ENCODE results near the gene ZNF831. TPM values are rescaled to one million over a fixed set of nuclear protein-coding genes. Genes with fewer than 3 reads are reported as not detected.

The ZNF831 gene
- polyA plus RNA-seq (2012; ENCODE audit: insufficient read depth, insufficient read length, low read depth): not detected

DNA sequence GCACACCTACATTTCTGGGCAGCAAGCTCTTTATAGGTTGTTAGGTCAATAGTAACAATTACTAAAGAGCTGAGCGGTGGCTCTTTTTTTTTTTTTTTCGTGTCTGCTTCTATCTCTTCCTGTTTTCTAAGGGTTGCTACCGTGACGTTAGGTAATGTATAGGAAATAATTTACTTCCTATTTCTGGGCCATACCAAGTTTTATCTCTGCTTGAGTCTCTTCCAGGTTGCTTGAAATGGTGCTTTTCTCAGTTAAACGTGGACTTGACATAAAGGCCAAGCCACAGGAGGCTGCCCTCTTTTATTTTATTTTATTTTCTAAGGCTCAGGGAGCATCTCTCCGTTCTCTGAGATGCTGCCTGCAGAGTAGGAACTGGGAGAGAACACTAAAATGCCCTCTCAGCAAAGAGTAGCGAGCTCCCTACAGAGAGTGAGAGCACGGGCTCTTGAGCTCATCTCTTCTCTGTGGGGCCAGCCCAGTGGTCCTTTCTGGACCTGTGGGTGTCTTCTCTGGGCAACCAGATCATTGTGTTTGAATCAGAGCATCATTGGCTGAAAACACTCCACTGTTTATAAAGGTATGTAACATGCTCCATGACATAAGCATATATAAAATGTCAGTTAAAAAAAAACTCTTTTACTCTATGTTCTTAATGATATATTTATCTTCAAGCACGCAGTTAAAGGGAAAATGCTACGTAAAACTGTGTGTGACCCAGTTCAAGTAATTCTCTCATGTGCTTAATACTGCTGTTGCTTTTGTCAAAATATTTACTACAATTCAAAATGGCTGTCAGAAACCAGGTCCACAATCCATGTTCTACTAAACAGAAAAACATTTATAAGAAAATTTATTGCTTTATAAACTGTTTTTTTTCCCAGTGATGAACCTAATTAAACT is at the start of gene ZNF831:
TSS of gene ZNF831 (plus strand) at position 191 of the 900 bp plus-strand sequence. CDS start 27,199 bp downstream, outside the sequence.
- no peak for DNase-seq
- TF ChIP-seq, protein P1, sequence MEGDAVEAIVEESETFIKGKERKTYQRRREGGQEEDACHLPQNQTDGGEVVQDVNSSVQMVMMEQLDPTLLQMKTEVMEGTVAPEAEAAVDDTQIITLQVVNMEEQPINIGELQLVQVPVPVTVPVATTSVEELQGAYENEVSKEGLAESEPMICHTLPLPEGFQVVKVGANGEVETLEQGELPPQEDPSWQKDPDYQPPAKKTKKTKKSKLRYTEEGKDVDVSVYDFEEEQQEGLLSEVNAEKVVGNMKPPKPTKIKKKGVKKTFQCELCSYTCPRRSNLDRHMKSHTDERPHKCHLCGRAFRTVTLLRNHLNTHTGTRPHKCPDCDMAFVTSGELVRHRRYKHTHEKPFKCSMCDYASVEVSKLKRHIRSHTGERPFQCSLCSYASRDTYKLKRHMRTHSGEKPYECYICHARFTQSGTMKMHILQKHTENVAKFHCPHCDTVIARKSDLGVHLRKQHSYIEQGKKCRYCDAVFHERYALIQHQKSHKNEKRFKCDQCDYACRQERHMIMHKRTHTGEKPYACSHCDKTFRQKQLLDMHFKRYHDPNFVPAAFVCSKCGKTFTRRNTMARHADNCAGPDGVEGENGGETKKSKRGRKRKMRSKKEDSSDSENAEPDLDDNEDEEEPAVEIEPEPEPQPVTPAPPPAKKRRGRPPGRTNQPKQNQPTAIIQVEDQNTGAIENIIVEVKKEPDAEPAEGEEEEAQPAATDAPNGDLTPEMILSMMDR (IDR thresholded peaks at IDR 0.05; ENCODE audit: low read depth, low read length): no peak

DNA sequence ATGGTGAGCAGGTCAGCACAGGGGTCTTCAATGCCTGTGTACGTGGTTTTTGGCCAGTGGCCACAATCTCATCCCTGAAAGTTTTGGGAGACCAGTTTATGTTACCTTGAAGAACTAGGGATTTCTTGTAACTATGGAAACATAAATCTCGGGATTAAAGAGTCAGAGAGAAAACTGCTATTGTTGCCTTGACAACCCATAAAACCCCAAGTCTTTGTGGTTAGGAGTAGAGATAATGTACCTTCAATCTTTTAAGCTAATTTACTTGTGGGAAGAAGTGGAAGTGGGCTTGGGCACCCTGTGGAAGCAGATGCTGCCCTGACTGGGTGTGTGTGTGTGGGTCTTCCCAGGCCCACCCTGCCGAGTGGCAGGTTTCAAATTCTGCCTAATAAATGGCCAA is 46.1 kb upstream of the ZNF831 start:
- Histone ChIP-seq H3K36me3 (no peaks in the 10 kb centered on the region), H3K4me3 (ENCODE audit: low read depth, low read length) (no peak overlapping the region), H3K9me3 (no peaks in the 10 kb centered on the region), H3K27me3 (peaks cover 14% of the 10 kb centered on the region), H3K4me1 (no peaks in the 10 kb centered on the region)
- TF ChIP-seq, protein P1 (IDR thresholded peaks at IDR 0.05; ENCODE audit: low read depth, low read length): no peak
- DNase-seq: no peak

More for the DNA sequence above, at the start of gene ZNF831:
- peaks cover 7% of the 10 kb centered on the region for H3K27me3 ChIP-seq
- H3K36me3 ChIP-seq: no peaks in the 10 kb centered on the region
- no peaks in the 10 kb centered on the region for H3K9me3 ChIP-seq
- no peaks in the 10 kb centered on the region for H3K4me1 ChIP-seq
- H3K4me3 ChIP-seq (ENCODE audit: low read depth, low read length): no peak within 1 kb of the TSS

DNA sequence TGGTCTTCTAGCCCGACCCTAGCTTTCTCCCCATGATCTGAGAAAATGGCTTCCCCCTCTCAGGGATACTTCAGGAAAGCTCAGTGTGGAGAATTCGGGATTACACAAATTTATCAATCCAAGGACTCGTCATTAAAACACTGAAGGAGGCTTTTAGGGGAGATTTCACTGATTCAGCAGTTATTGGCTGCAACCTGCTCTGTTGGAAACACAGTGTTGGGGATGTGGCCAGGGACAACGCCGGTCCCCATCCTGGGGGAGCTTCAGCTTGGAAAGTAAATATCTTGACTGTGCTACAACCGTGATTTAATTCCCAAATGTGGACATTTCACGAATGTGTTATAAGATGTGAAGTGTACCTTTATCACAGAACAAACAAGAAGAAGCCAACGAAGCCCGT is 44.8 kb upstream of the ZNF831 start:
- H3K36me3 ChIP-seq: no peaks in the 10 kb centered on the region
- TF ChIP-seq, protein P1 (IDR thresholded peaks at IDR 0.05; ENCODE audit: low read depth, low read length): no peak
- no peaks in the 10 kb centered on the region for H3K4me1 ChIP-seq
- H3K4me3 ChIP-seq (ENCODE audit: low read depth, low read length): no peak overlapping the region
- no peaks in the 10 kb centered on the region for H3K9me3 ChIP-seq
- DNase-seq: no peak
- H3K27me3 ChIP-seq: peaks cover 14% of the 10 kb centered on the region

DNA sequence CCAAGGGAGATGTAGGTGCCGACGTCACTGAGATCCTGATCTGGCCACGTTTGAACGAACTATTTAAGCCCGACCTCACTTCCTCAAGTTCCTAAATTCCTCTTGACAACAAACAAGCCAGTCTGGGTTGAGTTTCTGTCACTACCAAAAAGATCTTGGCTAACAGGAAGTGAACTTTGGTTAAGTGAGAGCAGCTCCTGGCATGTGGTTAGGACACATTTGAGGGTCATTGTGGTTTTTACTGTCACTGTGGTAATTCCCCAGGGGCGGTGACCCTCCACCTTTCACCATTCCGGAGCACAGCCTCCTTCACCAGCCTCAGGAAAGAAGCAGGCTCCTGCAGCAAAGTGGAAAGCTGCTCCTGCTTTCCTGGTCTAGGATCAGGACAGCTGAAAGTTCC is 43.1 kb upstream of the ZNF831 start:
- TF ChIP-seq, protein P1 (IDR thresholded peaks at IDR 0.05; ENCODE audit: low read depth, low read length): no peak
- H3K9me3 ChIP-seq: no peaks in the 10 kb centered on the region
- H3K4me3 ChIP-seq (ENCODE audit: low read depth, low read length): no peak overlapping the region
- H3K27me3 ChIP-seq: peaks cover 14% of the 10 kb centered on the region
- no peak for DNase-seq
- no peaks in the 10 kb centered on the region for H3K36me3 ChIP-seq
- H3K4me1 ChIP-seq: no peaks in the 10 kb centered on the region

DNA sequence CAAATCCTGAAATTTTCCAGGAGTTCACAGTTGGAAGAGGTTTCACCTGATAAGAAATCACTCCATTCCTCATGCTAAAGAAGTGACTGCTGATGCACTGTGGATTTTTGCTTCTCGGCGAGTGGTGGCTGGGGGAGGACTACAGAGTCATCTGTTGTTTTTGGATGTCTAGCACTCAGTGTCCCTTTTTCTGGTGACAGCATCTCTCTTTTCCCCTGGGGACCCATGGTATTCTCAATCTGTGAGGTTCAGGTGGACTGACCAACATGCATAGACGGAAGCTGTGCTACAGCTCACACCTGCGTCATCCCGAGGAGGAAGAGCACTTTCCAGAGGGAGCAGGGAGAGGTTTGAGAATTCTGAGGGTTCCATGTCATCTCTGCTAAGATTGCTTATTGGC is 42.7 kb upstream of the ZNF831 start:
- no peaks in the 10 kb centered on the region for H3K9me3 ChIP-seq
- H3K27me3 ChIP-seq: peaks cover 14% of the 10 kb centered on the region
- no peak for DNase-seq
- H3K4me1 ChIP-seq: no peaks in the 10 kb centered on the region
- no peak overlapping the region for H3K4me3 ChIP-seq (ENCODE audit: low read depth, low read length)
- no peaks in the 10 kb centered on the region for H3K36me3 ChIP-seq
- TF ChIP-seq, protein P1 (IDR thresholded peaks at IDR 0.05; ENCODE audit: low read depth, low read length): no peak
